Stimulated activated CD4-positive, alpha-beta T cell treated with anti-CD3 and anti-CD28 coated beads, Interleukin-2, amount 100 ng/mL, for 24 hours (primary cell): ENCODE measurements around the gene EIF4G1.

Experiments
- DNase-seq, 2 donors: peaks; one replicate each; pipeline ENCODE4 v3.0.0-alpha.2; 2020

The EIF4G1 gene

GRCh38 chr3:184372911-184373310 is 58.5 kb downstream of the EIF4G1 start:
- DNase-seq = no peak

- no peak for DNase-seq
These were observed 59.0 kb downstream of the EIF4G1 start for GRCh38 chr3:184373422-184373821.

GRCh38 chr3:184375747-184376461 is 61.5 kb downstream of the EIF4G1 start:
- no peak for DNase-seq

GRCh38 chr3:184377374-184377773 is 63.0 kb downstream of the EIF4G1 start:
- DNase-seq = no peak

- no peak for DNase-seq
These were observed 63.6 kb downstream of the EIF4G1 start, which contains the start of gene THPO for GRCh38 chr3:184377882-184378445. Gene THPO, minus strand, starts transcription at chr3:184378207. Its CDS starts 1,948 bp downstream, at chr3:184376259.

GRCh38 chr3:184378651-184379357 is 64.4 kb downstream of the EIF4G1 start:
- DNase-seq = no peak

GRCh38 chr3:184379358-184380184 is 65.2 kb downstream of the EIF4G1 start, which contains the start of gene CHRD:
Gene CHRD, plus strand, starts transcription at chr3:184380054. Its CDS starts 265 bp downstream, at chr3:184380319.
- DNase-seq = no peak

GRCh38 chr3:184380185-184380626 is 65.8 kb downstream of the EIF4G1 start:
- peak; percentile 36 to 46 for DNase-seq

- peak in 1 of 2 donors; percentile 22 for DNase-seq
These were observed 66.3 kb downstream of the EIF4G1 start for GRCh38 chr3:184380627-184381260.

GRCh38 chr3:184381261-184382224 is 67.1 kb downstream of the EIF4G1 start:
- peak in 1 of 2 donors; percentile 24 for DNase-seq

- DNase-seq = no peak
These were observed 68.1 kb downstream of the EIF4G1 start for GRCh38 chr3:184382326-184383032.

GRCh38 chr3:184383033-184383740 is 68.8 kb downstream of the EIF4G1 start:
- no peak for DNase-seq

- no peak for DNase-seq
These were observed 69.9 kb downstream of the EIF4G1 start for GRCh38 chr3:184384342-184384741.
